Neural cell (in vitro differentiated cells): ENCODE measurements around the gene ARL5A. TPM values are rescaled to one million over a fixed set of nuclear protein-coding genes. Genes with fewer than 3 reads are reported as not detected.

Experiments used
- H2AFZ ChIP-seq: fragments of 200-600, 300-800 bp; sonication (generic), shearing (Covaris generic); 2 replicates; pipeline ENCODE4 v1.6.0; 2014; ENCODE audit warnings: low read depth, mild to moderate bottlenecking, antibody characterized with exemption, low read length, moderate library complexity
- H3F3A ChIP-seq: fragments of 200-600 bp; shearing (Covaris generic); 2 replicates; pipeline ENCODE4 v1.6.1; 2016; ENCODE audit warnings: mild to moderate bottlenecking, moderate library complexity, mixed read lengths, antibody characterized with exemption, low read length; ENCODE audit not compliant: insufficient read depth, poor library complexity, severe bottlenecking
- H3K27ac ChIP-seq: fragments of 200-600, 300-800 bp; sonication (generic), shearing (Covaris generic); 2 replicates; pipeline ENCODE4 v1.5.1; 2014; ENCODE audit warnings: mild to moderate bottlenecking, low read length, moderate library complexity
- H3K27me3 ChIP-seq: fragments of 300-800, 200-600 bp; sonication (generic), shearing (Covaris generic); 2 replicates; pipeline ENCODE4 v1.6.0; 2014; ENCODE audit warnings: mild to moderate bottlenecking, low read depth, low read length, moderate library complexity; ENCODE audit not compliant: insufficient read depth
- H3K36me3 ChIP-seq: fragments of 300-800, 200-600 bp; sonication (generic), shearing (Covaris generic); 2 replicates; pipeline ENCODE4 v1.5.1; 2014; ENCODE audit warnings: mild to moderate bottlenecking, antibody characterized with exemption, low read length, moderate library complexity; ENCODE audit not compliant: insufficient read depth
- H3K4me2 ChIP-seq: fragments of 300-800, 200-600 bp; sonication (generic), shearing (Covaris generic); 2 replicates; pipeline ENCODE4 v1.6.0; 2014; ENCODE audit warnings: mild to moderate bottlenecking, low read length
- H3K4me3 ChIP-seq: fragments of 300-800, 200-600 bp; sonication (generic), shearing (Covaris generic); 2 replicates; pipeline ENCODE4 v1.5.1; 2014; ENCODE audit warnings: mild to moderate bottlenecking, low read length, moderate library complexity
- H3K79me2 ChIP-seq: fragments of 200-600 bp; shearing (Covaris generic); replicated peaks from 2 replicates; pipeline ENCODE4 v1.6.0; 2014; ENCODE audit warnings: mild to moderate bottlenecking, low read length, moderate library complexity; ENCODE audit not compliant: insufficient read depth
- H3K9ac ChIP-seq: fragments of 300-800, 200-600 bp; sonication (generic), shearing (Covaris generic); 2 replicates; pipeline ENCODE4 v1.6.1; 2016; ENCODE audit warnings: mild to moderate bottlenecking, low read length, mixed read lengths
- H3K9me2 ChIP-seq: fragments of 200-600 bp; shearing (Covaris generic); 2 replicates; pipeline ENCODE4 v1.6.1; 2016; ENCODE audit warnings: mild to moderate bottlenecking, low read length, mixed read lengths; ENCODE audit not compliant: insufficient read depth
- H3K9me3 ChIP-seq: fragments of 200-600, 300-800 bp; sonication (generic), shearing (Covaris generic); 2 replicates; pipeline ENCODE4 v1.6.1; 2016; ENCODE audit warnings: mild to moderate bottlenecking, mixed run types, low read length, moderate library complexity, mixed read lengths
- H4K20me1 ChIP-seq: fragments of 200-600 bp; shearing (Covaris generic); 2 replicates; pipeline ENCODE4 v1.6.1; 2016; ENCODE audit warnings: mild to moderate bottlenecking, mixed run types; ENCODE audit not compliant: insufficient read depth
- EP300 ChIP-seq: fragments of 450-650 bp; conservative IDR thresholded peaks from 2 replicates; pipeline ENCODE4 v1.6.1; 2014; ENCODE audit warnings: antibody characterized with exemption, mild to moderate bottlenecking, moderate library complexity; ENCODE audit not compliant: poor library complexity, severe bottlenecking
- EZH2 ChIP-seq: fragments of 200-600, 300-800 bp; shearing (Covaris generic), sonication (generic); IDR thresholded peaks from 2 replicates; pipeline ENCODE4 v1.6.1; 2014; ENCODE audit warnings: antibody characterized with exemption, low read length, borderline replicate concordance, mild to moderate bottlenecking; ENCODE audit not compliant: insufficient read depth, poor library complexity, severe bottlenecking
- MXI1 ChIP-seq: fragments of 450-650 bp; conservative IDR thresholded peaks from 2 replicates; pipeline ENCODE4 v1.6.1; 2014; ENCODE audit warnings: antibody characterized with exemption, mild to moderate bottlenecking; ENCODE audit not compliant: poor library complexity, severe bottlenecking
- POLR2AphosphoS5 ChIP-seq: IDR thresholded peaks from 2 replicates; pipeline ENCODE4 v1.6.1; 2012
- RAD21 ChIP-seq: fragments of 450-650 bp; conservative IDR thresholded peaks from 2 replicates; pipeline ENCODE4 v1.6.1; 2014; ENCODE audit warnings: antibody characterized with exemption, mild to moderate bottlenecking, moderate library complexity
- SMC3 ChIP-seq: fragments of 450-650 bp; conservative IDR thresholded peaks from 2 replicates; pipeline ENCODE4 v1.6.1; 2014; ENCODE audit warnings: antibody characterized with exemption, mild to moderate bottlenecking, moderate library complexity; ENCODE audit not compliant: poor library complexity
- TAF1 ChIP-seq: IDR thresholded peaks from 2 replicates; pipeline ENCODE4 v1.6.1; 2012; ENCODE audit warnings: low read depth
- polyA plus RNA-seq: library from polyadenylated mRNA; depleted of rRNA; stranded (reverse); fragments of >200 nt; gene quantifications from 2 replicates; pipeline ENCODE4 v1.2.3, GENCODE V29; 2014
- TF ChIP-seq, protein P1 (sequence below): fragments of 450-650 bp; IDR thresholded peaks from 2 replicates; pipeline ENCODE4 v1.5.1; 2014; ENCODE audit warnings: antibody characterized with exemption, mild to moderate bottlenecking, moderate library complexity; ENCODE audit not compliant: poor library complexity, severe bottlenecking
- TF ChIP-seq, protein P2 (sequence below): IDR thresholded peaks from 2 replicates; pipeline ENCODE4 v1.6.1; 2012; ENCODE audit warnings: borderline replicate concordance

Gene ARL5A
- polyA plus RNA-seq, 1 donor from 2014 or later = 48.5 TPM

- H3K9ac ChIP-seq = no peak overlapping the region
- TF ChIP-seq POLR2AphosphoS5 (no peak), SMC3 (no peak), TAF1 (no peak), MXI1 (no peak), EZH2 (no peak), EP300 (no peak), RAD21 (no peak)
- TF ChIP-seq, protein P1, sequence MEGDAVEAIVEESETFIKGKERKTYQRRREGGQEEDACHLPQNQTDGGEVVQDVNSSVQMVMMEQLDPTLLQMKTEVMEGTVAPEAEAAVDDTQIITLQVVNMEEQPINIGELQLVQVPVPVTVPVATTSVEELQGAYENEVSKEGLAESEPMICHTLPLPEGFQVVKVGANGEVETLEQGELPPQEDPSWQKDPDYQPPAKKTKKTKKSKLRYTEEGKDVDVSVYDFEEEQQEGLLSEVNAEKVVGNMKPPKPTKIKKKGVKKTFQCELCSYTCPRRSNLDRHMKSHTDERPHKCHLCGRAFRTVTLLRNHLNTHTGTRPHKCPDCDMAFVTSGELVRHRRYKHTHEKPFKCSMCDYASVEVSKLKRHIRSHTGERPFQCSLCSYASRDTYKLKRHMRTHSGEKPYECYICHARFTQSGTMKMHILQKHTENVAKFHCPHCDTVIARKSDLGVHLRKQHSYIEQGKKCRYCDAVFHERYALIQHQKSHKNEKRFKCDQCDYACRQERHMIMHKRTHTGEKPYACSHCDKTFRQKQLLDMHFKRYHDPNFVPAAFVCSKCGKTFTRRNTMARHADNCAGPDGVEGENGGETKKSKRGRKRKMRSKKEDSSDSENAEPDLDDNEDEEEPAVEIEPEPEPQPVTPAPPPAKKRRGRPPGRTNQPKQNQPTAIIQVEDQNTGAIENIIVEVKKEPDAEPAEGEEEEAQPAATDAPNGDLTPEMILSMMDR = no peak
- TF ChIP-seq, protein P2, sequence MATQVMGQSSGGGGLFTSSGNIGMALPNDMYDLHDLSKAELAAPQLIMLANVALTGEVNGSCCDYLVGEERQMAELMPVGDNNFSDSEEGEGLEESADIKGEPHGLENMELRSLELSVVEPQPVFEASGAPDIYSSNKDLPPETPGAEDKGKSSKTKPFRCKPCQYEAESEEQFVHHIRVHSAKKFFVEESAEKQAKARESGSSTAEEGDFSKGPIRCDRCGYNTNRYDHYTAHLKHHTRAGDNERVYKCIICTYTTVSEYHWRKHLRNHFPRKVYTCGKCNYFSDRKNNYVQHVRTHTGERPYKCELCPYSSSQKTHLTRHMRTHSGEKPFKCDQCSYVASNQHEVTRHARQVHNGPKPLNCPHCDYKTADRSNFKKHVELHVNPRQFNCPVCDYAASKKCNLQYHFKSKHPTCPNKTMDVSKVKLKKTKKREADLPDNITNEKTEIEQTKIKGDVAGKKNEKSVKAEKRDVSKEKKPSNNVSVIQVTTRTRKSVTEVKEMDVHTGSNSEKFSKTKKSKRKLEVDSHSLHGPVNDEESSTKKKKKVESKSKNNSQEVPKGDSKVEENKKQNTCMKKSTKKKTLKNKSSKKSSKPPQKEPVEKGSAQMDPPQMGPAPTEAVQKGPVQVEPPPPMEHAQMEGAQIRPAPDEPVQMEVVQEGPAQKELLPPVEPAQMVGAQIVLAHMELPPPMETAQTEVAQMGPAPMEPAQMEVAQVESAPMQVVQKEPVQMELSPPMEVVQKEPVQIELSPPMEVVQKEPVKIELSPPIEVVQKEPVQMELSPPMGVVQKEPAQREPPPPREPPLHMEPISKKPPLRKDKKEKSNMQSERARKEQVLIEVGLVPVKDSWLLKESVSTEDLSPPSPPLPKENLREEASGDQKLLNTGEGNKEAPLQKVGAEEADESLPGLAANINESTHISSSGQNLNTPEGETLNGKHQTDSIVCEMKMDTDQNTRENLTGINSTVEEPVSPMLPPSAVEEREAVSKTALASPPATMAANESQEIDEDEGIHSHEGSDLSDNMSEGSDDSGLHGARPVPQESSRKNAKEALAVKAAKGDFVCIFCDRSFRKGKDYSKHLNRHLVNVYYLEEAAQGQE = no peak
- H3K27me3 ChIP-seq = no peaks in the 10 kb centered on the region
- H3K9me2 ChIP-seq = no peaks in the 10 kb centered on the region
- H3K79me2 ChIP-seq = no peaks in the 10 kb centered on the region
- H3K27ac ChIP-seq = no peak overlapping the region
- H4K20me1 ChIP-seq = no peaks in the 10 kb centered on the region
- no peaks in the 10 kb centered on the region for H3F3A ChIP-seq
- no peak overlapping the region for H3K4me2 ChIP-seq
- no peak overlapping the region for H3K4me3 ChIP-seq
- no peaks in the 10 kb centered on the region for H3K9me3 ChIP-seq
- no peaks in the 10 kb centered on the region for H3K36me3 ChIP-seq
- H2AFZ ChIP-seq = no peak overlapping the region
Observed at GRCh38 chr2:151786077-151786476, 42.1 kb downstream of the ARL5A start.

- H3K36me3 ChIP-seq = no peaks in the 10 kb centered on the region
- no peaks in the 10 kb centered on the region for H3F3A ChIP-seq
- no peak overlapping the region for H2AFZ ChIP-seq
- H3K9me3 ChIP-seq = no peaks in the 10 kb centered on the region
- no peak overlapping the region for H3K4me2 ChIP-seq
- no peaks in the 10 kb centered on the region for H4K20me1 ChIP-seq
- no peak overlapping the region for H3K27ac ChIP-seq
- no peaks in the 10 kb centered on the region for H3K9me2 ChIP-seq
- TF ChIP-seq, protein P1 = no peak
- TF ChIP-seq TAF1 (no peak), EZH2 (no peak)
- TF ChIP-seq, protein P2 = no peak
- no peak overlapping the region for H3K4me3 ChIP-seq
- no peak overlapping the region for H3K9ac ChIP-seq
- no peaks in the 10 kb centered on the region for H3K27me3 ChIP-seq
- H3K79me2 ChIP-seq = no peaks in the 10 kb centered on the region
Observed at GRCh38 chr2:151783133-151783520, 45.1 kb downstream of the ARL5A start.
